GM13977 (cell line): Measurements from ENCODE around the gene MFAP4.

ENCODE experiments used
- DNase-seq: peaks from one replicate; pipeline ENCODE4 v3.0.0; 2012; ENCODE audit warnings: low spot score
- in situ Hi-C: fragments of 300-500 bp; cut with MboI; formaldehyde crosslinking; loops from one replicate; pipeline ENCODE4 v1.12.0; 2022; ENCODE audit warnings: low sequenced_read_pairs, low pct_unique_long_range_greater_than_20kb, mixed read lengths, inconsistent platforms; ENCODE audit not compliant: unreplicated experiment
- TF ChIP-seq, protein P1 (sequence below): IDR thresholded peaks from 2 replicates; pipeline ENCODE4 v1.5.1; 2012; ENCODE audit warnings: mild to moderate bottlenecking, control low read depth; ENCODE audit not compliant: insufficient read depth; ENCODE audit errors: extremely low read depth, missing control alignments

The MFAP4 gene

GRCh38 chr17:19398301-19399181 lies 11.6 kb upstream of the MFAP4 start:
- in situ Hi-C loops: no loop called here

GRCh38 chr17:19397556-19398041 lies 10.6 kb upstream of the MFAP4 start:
- TF ChIP-seq, protein P1, sequence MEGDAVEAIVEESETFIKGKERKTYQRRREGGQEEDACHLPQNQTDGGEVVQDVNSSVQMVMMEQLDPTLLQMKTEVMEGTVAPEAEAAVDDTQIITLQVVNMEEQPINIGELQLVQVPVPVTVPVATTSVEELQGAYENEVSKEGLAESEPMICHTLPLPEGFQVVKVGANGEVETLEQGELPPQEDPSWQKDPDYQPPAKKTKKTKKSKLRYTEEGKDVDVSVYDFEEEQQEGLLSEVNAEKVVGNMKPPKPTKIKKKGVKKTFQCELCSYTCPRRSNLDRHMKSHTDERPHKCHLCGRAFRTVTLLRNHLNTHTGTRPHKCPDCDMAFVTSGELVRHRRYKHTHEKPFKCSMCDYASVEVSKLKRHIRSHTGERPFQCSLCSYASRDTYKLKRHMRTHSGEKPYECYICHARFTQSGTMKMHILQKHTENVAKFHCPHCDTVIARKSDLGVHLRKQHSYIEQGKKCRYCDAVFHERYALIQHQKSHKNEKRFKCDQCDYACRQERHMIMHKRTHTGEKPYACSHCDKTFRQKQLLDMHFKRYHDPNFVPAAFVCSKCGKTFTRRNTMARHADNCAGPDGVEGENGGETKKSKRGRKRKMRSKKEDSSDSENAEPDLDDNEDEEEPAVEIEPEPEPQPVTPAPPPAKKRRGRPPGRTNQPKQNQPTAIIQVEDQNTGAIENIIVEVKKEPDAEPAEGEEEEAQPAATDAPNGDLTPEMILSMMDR: peak; percentile 58
- no peak for DNase-seq
- in situ Hi-C loops: no loop called here

More at GRCh38 chr17:19398301-19399181, 11.6 kb upstream of the MFAP4 start:
- TF ChIP-seq, protein P1: no peak
- DNase-seq: no peak

DNA sequence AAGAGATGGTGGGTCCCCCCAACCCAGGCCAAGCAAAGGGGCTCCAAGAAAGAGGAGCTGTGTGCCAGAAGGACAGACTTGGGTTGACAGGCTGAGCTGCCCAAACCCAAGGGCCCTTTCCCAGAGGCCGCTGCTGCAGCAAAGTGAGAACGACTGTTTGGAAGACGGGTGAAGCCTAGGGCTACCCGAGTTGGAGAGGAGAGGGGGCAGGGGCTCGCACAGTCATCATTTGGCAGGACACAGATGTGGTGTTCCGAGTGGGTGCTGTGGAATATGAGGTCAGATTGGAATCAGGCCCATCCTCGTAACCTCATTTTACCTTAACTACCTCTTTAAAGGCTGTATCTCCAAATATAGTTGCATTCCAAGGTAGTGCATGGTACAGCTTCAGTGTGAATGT lies 5.3 kb upstream of the MFAP4 start:
- no peak for DNase-seq
- in situ Hi-C loops: no loop called here
- TF ChIP-seq, protein P1: no peak

- in situ Hi-C loops: no loop called here
- TF ChIP-seq, protein P1: no peak
- no peak for DNase-seq
These were observed 4.4 kb upstream of the MFAP4 start for GRCh38 chr17:19391432-19391831.

DNA sequence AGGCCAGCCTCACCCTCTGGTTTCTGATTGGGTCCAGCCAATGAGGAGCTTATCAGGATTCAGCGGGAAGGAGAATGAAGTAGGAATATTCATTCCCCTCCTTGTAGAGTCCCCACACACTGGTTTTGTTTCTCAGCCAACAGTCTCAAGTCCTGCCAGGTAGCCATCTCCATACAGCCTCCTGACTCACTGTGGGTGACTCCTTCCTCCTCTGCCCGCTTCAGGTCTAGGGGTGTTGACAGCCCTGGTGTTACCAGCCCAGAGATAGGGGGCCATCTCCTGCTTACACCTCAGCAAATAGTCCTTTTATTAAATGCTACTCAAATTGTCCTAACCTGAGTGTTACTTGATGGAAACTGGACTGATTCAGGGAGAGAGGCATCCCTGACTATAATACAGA lies 4.0 kb upstream of the MFAP4 start:
- DNase-seq: no peak
- in situ Hi-C loops: no loop called here
- TF ChIP-seq, protein P1: no peak

DNA sequence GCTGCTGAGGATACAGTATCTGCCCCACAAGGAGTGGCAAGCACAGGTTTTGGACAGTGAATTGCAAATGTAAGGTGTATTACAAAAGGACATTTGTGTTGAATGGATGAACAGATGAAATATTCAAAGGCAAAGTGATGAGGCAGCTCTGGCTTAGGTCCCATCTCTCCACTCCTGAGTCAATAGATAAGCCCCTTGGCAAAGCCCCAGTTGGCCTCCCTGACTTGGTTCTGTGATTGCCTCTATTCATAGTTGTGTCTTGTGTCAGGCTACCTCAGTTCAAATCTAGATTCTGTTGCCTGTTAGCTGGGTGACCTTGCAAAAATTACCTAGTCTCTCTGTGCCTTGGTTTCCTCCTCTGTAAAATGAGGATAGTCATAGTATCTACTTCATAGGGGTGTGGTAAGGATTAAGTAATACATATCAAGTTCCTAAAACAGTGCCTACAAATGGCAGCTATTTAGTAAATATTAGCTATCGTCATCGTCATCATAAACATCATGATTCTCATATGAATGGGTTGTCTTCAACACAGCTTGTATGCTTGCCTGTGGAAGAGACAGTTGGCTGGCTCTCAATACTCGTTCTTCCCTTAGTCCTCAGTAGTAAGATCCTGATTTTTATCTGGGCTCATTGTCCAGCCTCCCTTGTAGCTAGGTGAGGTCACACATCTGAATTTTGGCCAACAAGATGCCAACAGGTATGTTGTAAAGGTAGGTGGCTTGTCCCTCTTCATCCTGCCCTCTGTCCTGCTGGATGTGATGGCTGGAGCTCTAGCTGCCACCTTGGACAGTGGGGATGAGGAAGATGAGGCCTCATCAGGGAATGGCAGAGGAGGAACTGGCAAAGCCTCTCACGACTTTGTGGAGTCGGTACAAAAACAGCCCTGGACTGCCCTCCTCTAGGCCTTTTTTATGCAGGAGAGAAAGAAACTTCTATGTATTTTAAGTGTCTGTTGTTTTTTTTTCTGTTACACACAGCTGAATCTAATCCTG lies 2.1 kb upstream of the MFAP4 start:
- TF ChIP-seq, protein P1: no peak
- no peak for DNase-seq
- in situ Hi-C loops: no loop called here
